Measurements from ENCODE around the gene IL13RA2.

The IL13RA2 gene

GRCh38 chrX:114997779-114998178 lies 19.6 kb downstream of the IL13RA2 start:
- in situ Hi-C loops (cut with MboI; ENCODE audit: low sequenced_read_pairs), result no loop called here

GRCh38 chrX:114985967-114986592 lies 31.3 kb downstream of the IL13RA2 start:
- in situ Hi-C loops (cut with MboI; ENCODE audit: low sequenced_read_pairs), result no loop called here

GRCh38 chrX:114976292-114976691 lies 41.1 kb downstream of the IL13RA2 start:
- in situ Hi-C loops (cut with MboI; ENCODE audit: low sequenced_read_pairs), result no loop called here

GRCh38 chrX:114973013-114973412 lies 44.4 kb downstream of the IL13RA2 start:
- in situ Hi-C loops (cut with MboI; ENCODE audit: low sequenced_read_pairs), result no loop called here

GRCh38 chrX:114970806-114971205 lies 46.6 kb downstream of the IL13RA2 start:
- in situ Hi-C loops (cut with MboI; ENCODE audit: low sequenced_read_pairs), result no loop called here

DNA sequence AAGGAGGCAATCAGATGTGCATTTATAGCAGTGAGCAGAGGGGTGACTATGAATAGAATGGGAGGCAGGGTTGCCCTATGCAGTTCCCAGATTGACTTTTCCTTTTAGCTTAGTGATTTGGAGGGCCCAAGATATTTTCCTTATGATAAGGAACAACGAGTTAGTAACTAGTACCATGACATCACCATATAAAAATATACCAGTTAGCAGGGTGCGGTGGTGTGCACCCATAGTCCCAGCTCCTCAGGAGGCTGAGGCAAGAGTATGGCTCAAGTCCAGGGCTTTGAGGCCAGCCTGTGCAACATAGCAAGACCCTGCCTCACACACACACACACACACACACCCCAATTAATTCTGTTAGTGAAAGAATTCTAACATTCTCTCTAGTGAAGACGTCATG lies 53.0 kb downstream of the IL13RA2 start:
- in situ Hi-C loops (cut with MboI; ENCODE audit: low sequenced_read_pairs), result no loop called here

- in situ Hi-C loops (cut with MboI; ENCODE audit: low sequenced_read_pairs), result no loop called here
Measured at GRCh38 chrX:114962209-114962608, 55.2 kb downstream of the IL13RA2 start.

GRCh38 chrX:114959729-114960128 lies 57.7 kb downstream of the IL13RA2 start:
- in situ Hi-C loops (cut with MboI; ENCODE audit: low sequenced_read_pairs), result no loop called here

Data from HL-60/S4 (cell line).